Neural cell (in vitro differentiated cells): ENCODE data around the gene SLC13A5.

Experiments used
- EP300 ChIP-seq: fragments of 450-650 bp; conservative IDR thresholded peaks from 2 replicates; pipeline ENCODE4 v1.6.1; 2014; ENCODE audit warnings: antibody characterized with exemption, mild to moderate bottlenecking, moderate library complexity; ENCODE audit not compliant: poor library complexity, severe bottlenecking
- EZH2 ChIP-seq: fragments of 200-600, 300-800 bp; shearing (Covaris generic), sonication (generic); IDR thresholded peaks from 2 replicates; pipeline ENCODE4 v1.6.1; 2014; ENCODE audit warnings: antibody characterized with exemption, low read length, borderline replicate concordance, mild to moderate bottlenecking; ENCODE audit not compliant: insufficient read depth, poor library complexity, severe bottlenecking
- MXI1 ChIP-seq: fragments of 450-650 bp; conservative IDR thresholded peaks from 2 replicates; pipeline ENCODE4 v1.6.1; 2014; ENCODE audit warnings: antibody characterized with exemption, mild to moderate bottlenecking; ENCODE audit not compliant: poor library complexity, severe bottlenecking
- POLR2AphosphoS5 ChIP-seq: IDR thresholded peaks from 2 replicates; pipeline ENCODE4 v1.6.1; 2012
- RAD21 ChIP-seq: fragments of 450-650 bp; conservative IDR thresholded peaks from 2 replicates; pipeline ENCODE4 v1.6.1; 2014; ENCODE audit warnings: antibody characterized with exemption, mild to moderate bottlenecking, moderate library complexity
- REST ChIP-seq: IDR thresholded peaks from 2 replicates; pipeline ENCODE4 v1.6.1; 2012; ENCODE audit warnings: borderline replicate concordance
- SMC3 ChIP-seq: fragments of 450-650 bp; conservative IDR thresholded peaks from 2 replicates; pipeline ENCODE4 v1.6.1; 2014; ENCODE audit warnings: antibody characterized with exemption, mild to moderate bottlenecking, moderate library complexity; ENCODE audit not compliant: poor library complexity
- TAF1 ChIP-seq: IDR thresholded peaks from 2 replicates; pipeline ENCODE4 v1.6.1; 2012; ENCODE audit warnings: low read depth
- TF ChIP-seq, protein P1 (sequence below): fragments of 450-650 bp; IDR thresholded peaks from 2 replicates; pipeline ENCODE4 v1.5.1; 2014; ENCODE audit warnings: antibody characterized with exemption, mild to moderate bottlenecking, moderate library complexity; ENCODE audit not compliant: poor library complexity, severe bottlenecking

DNA sequence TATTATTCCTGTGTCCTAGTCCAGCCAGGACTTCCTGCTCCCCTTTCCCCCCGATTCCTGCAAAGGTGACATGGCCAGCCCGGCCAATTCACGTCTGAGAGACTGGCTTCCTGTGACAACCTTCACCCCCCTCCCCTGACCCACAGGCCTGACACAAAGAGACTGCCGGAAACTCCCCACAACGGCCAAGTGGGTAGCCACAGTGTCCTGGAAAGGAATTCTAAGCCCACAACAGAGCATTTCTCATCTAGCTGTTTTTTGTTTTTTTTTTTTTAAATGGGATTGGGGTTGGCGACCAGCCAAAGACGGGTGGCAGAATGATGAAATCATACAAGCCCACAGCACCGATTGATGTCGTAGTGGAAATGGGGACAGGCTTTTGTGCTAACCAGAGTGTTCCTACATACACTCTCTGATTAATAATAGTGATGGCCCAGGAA lies 39.9 kb upstream of the SLC13A5 start:
- TF ChIP-seq TAF1 (no peak), SMC3 (no peak), POLR2AphosphoS5 (no peak), REST (no peak), EP300 (no peak), RAD21 (no peak), EZH2 (no peak), MXI1 (no peak)
- TF ChIP-seq, protein P1, sequence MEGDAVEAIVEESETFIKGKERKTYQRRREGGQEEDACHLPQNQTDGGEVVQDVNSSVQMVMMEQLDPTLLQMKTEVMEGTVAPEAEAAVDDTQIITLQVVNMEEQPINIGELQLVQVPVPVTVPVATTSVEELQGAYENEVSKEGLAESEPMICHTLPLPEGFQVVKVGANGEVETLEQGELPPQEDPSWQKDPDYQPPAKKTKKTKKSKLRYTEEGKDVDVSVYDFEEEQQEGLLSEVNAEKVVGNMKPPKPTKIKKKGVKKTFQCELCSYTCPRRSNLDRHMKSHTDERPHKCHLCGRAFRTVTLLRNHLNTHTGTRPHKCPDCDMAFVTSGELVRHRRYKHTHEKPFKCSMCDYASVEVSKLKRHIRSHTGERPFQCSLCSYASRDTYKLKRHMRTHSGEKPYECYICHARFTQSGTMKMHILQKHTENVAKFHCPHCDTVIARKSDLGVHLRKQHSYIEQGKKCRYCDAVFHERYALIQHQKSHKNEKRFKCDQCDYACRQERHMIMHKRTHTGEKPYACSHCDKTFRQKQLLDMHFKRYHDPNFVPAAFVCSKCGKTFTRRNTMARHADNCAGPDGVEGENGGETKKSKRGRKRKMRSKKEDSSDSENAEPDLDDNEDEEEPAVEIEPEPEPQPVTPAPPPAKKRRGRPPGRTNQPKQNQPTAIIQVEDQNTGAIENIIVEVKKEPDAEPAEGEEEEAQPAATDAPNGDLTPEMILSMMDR, result no peak
